HepG2 (cell line): ENCODE data around the gene MRPS5. TPM values are rescaled to one million over a fixed set of nuclear protein-coding genes. Genes with fewer than 3 reads are reported as not detected.

Experiments used
- ATAC-seq: fragments of 200-7000 bp; cut with Tn5 transposase; 3 replicates; pipeline ENCODE4 v1.9.1; 2020; ENCODE audit warnings: mild to moderate bottlenecking, moderate library complexity
- BruUV-seq: library from RNA; stranded (reverse); fragments of 400-500 nt; replicated peaks from 2 replicates; lab custom pipeline; 2021; lab: Mats Ljungman, UMichigan
- CTCF ChIA-PET: fragments of 300-600 bp; formaldehyde crosslinking; extraction: SDS; loops from one replicate; lab custom pipeline; 2021; ENCODE audit warnings: low total read pairs, inconsistent platforms, low intra/inter-chr PET ratio; lab: Yijun Ruan, JAX
- POLR2A ChIA-PET: fragments of 350-600 bp; sonication (Branson Sonifier 250); formaldehyde crosslinking; loops from one replicate; lab custom pipeline; 2020; ENCODE audit warnings: antibody characterized with exemption, inconsistent platforms; lab: Yijun Ruan, JAX
- DNase-seq: peaks from one replicate; pipeline ENCODE4 v3.0.0-alpha.2; 2015; ENCODE audit warnings: low spot score
- FAIRE-seq: peaks from 3 replicates; lab custom pipeline; 2011; peaks lifted over from hg19 to GRCh38; lab: Jason Lieb, UNC
- H2AFZ ChIP-seq: one replicate; pipeline ENCODE4 v1.6.1; 2011; ENCODE audit warnings: low read length, inconsistent platforms
- H3K27ac ChIP-seq: fragments of 300-600 bp; 3 replicates; pipeline ENCODE4 v1.8.0; 2011; ENCODE audit warnings: mixed run types, mild to moderate bottlenecking, mixed read lengths, low read length, inconsistent platforms; ENCODE audit not compliant: insufficient read depth; ENCODE audit errors: extremely low read length
- H3K27me3 ChIP-seq, 2 experiments: fragments of 200-600 bp in 1 of 2; 2 replicates in 1 of 2; 3 replicates in 1 of 2; pipeline versions ENCODE4 v1.6.0 to v1.8.0; 2011; ENCODE audit warnings: low read length in 2 of 2, mild to moderate bottlenecking in 2 of 2, moderate library complexity in 2 of 2, inconsistent platforms in 1 of 2; ENCODE audit not compliant: insufficient read depth in 2 of 2, control insufficient read depth in 1 of 2
- H3K36me3 ChIP-seq, 2 experiments: fragments of 200-600 bp in 1 of 2; replicated peaks in 1 of 2; 2 replicates in 1 of 2; 3 replicates in 1 of 2; pipeline versions ENCODE4 v1.5.1 to v1.8.0; 2011; ENCODE audit warnings: low read length in 2 of 2, inconsistent platforms in 1 of 2; ENCODE audit not compliant: insufficient read depth in 2 of 2, control insufficient read depth in 1 of 2
- H3K4me1 ChIP-seq: 2 replicates; pipeline ENCODE4 v1.5.1; 2012; ENCODE audit warnings: low read length, inconsistent platforms; ENCODE audit not compliant: insufficient read depth
- H3K4me2 ChIP-seq: 2 replicates; pipeline ENCODE4 v1.6.0; 2011; ENCODE audit warnings: low read depth, low read length, inconsistent platforms
- H3K4me3 ChIP-seq, 3 experiments: fragments of 200-600 bp in 1 of 3; sonication (generic), shearing (Covaris generic) in 1 of 3; replicated peaks in 1 of 3; 2 replicates each; pipeline ENCODE4 v1.5.1; 2011 to 2016; ENCODE audit warnings: low read length in 3 of 3, inconsistent platforms in 2 of 3, low read depth in 2 of 3, mild to moderate bottlenecking in 2 of 3, control low read depth in 1 of 3, mixed read lengths in 1 of 3; ENCODE audit not compliant: insufficient read depth in 1 of 3
- H3K79me2 ChIP-seq: one replicate; pipeline ENCODE4 v1.6.1; 2011; ENCODE audit warnings: low read length, inconsistent platforms; ENCODE audit not compliant: insufficient read depth
- H3K9ac ChIP-seq: 2 replicates; pipeline ENCODE4 v1.6.0; 2011; ENCODE audit warnings: mild to moderate bottlenecking, low read depth, low read length, inconsistent platforms; ENCODE audit not compliant: insufficient read depth
- H3K9me3 ChIP-seq: 2 replicates; pipeline ENCODE4 v1.5.1; 2012; ENCODE audit warnings: mild to moderate bottlenecking, low read length
- H4K20me1 ChIP-seq: 2 replicates; pipeline ENCODE4 v1.6.0; 2011; ENCODE audit warnings: inconsistent platforms, mild to moderate bottlenecking, low read length, moderate library complexity; ENCODE audit not compliant: insufficient read depth
- FOXM1 ChIP-seq: sonication (generic); formaldehyde crosslinking; IDR thresholded peaks from 2 replicates; pipeline ENCODE4 v1.5.0; 2020; ENCODE audit warnings: missing genetic modification reagents
- FOXO1 ChIP-seq: sonication (generic); formaldehyde crosslinking; IDR thresholded peaks from 2 replicates; pipeline ENCODE4 v1.4.0; 2020; ENCODE audit warnings: missing genetic modification reagents
- HMG20A ChIP-seq: IDR thresholded peaks from 2 replicates; pipeline ENCODE4 v1.6.1; 2016; ENCODE audit warnings: borderline replicate concordance
- HMG20B ChIP-seq: conservative IDR thresholded peaks from 2 replicates; pipeline ENCODE4 v1.6.1; 2016; ENCODE audit warnings: missing genetic modification reagents, missing compliant biosample characterization
- KLF6 ChIP-seq: IDR thresholded peaks from 2 replicates; pipeline ENCODE4 v1.8.0; 2016; ENCODE audit warnings: missing biosample characterization, missing genetic modification reagents
- REPIN1 ChIP-seq: sonication (generic); formaldehyde crosslinking; IDR thresholded peaks from 2 replicates; pipeline ENCODE4 v1.8.0; 2022; ENCODE audit warnings: missing genetic modification reagents, low read depth, mild to moderate bottlenecking, borderline replicate concordance
- SETDB1 ChIP-seq: sonication (generic); formaldehyde crosslinking; IDR thresholded peaks from 2 replicates; pipeline ENCODE4 v1.5.1; 2020; ENCODE audit warnings: missing genetic modification reagents, mild to moderate bottlenecking, borderline replicate concordance
- SIX4 ChIP-seq: sonication (generic); formaldehyde crosslinking; IDR thresholded peaks from 2 replicates; pipeline ENCODE4 v1.4.0; 2020; ENCODE audit warnings: missing genetic modification reagents
- WIZ ChIP-seq: sonication (generic); formaldehyde crosslinking; IDR thresholded peaks from 2 replicates; pipeline ENCODE4 v1.5.1; 2020; ENCODE audit warnings: mild to moderate bottlenecking, missing genetic modification reagents
- ZBTB14 ChIP-seq: sonication (generic); formaldehyde crosslinking; IDR thresholded peaks from 2 replicates; pipeline ENCODE4 v1.4.0; 2020; ENCODE audit warnings: missing genetic modification reagents
- ZBTB42 ChIP-seq: sonication (generic); formaldehyde crosslinking; IDR thresholded peaks from 2 replicates; pipeline ENCODE4 v1.5.0; 2020; ENCODE audit warnings: mild to moderate bottlenecking, missing genetic modification reagents
- ZFX ChIP-seq: sonication (generic); formaldehyde crosslinking; IDR thresholded peaks from 2 replicates; pipeline ENCODE4 v1.4.0; 2020; ENCODE audit warnings: mild to moderate bottlenecking, low read depth, missing genetic modification reagents, moderate library complexity
- ZNF121 ChIP-seq: sonication (generic); formaldehyde crosslinking; IDR thresholded peaks from 2 replicates; pipeline ENCODE4 v1.5.0; 2020; ENCODE audit warnings: mild to moderate bottlenecking, missing genetic modification reagents
- ZNF296 ChIP-seq: sonication (generic); formaldehyde crosslinking; conservative IDR thresholded peaks from 2 replicates; pipeline ENCODE4 v1.5.0; 2020; ENCODE audit warnings: mild to moderate bottlenecking, missing genetic modification reagents
- ZNF343 ChIP-seq: sonication (generic); formaldehyde crosslinking; IDR thresholded peaks from 2 replicates; pipeline ENCODE4 v1.4.0; 2020; ENCODE audit warnings: mild to moderate bottlenecking, missing genetic modification reagents
- ZNF460 ChIP-seq: sonication (generic); formaldehyde crosslinking; IDR thresholded peaks from 2 replicates; pipeline ENCODE4 v1.5.1; 2020; ENCODE audit warnings: missing genetic modification reagents, mild to moderate bottlenecking, borderline replicate concordance
- ZNF564 ChIP-seq: sonication (generic); formaldehyde crosslinking; IDR thresholded peaks from 2 replicates; pipeline ENCODE4 v1.8.1; 2023; ENCODE audit warnings: mild to moderate bottlenecking, missing genetic modification reagents
- ZNF574 ChIP-seq: sonication (generic); formaldehyde crosslinking; IDR thresholded peaks from 2 replicates; pipeline ENCODE4 v1.4.0; 2020; ENCODE audit warnings: missing genetic modification reagents
- WGBS: methylation state at CpG from one replicate; pipeline ENCODE4 v1.1.6; 2017; ENCODE audit warnings: low lambda C conversion rate; 5-methylcytosine and 5-hydroxymethylcytosine counted together
- in situ Hi-C: cut with HindIII; loops from 2 replicates; pipeline ENCODE4 v1.10.0; 2017; ENCODE audit warnings: low pct_unique_long_range_greater_than_20kb; ENCODE audit not compliant: extremely low pct_ligation_motif_present
- intact Hi-C: fragments of 100-400 bp; cut with micrococcal nuclease; formaldehyde crosslinking; loops from one replicate; pipeline ENCODE4 v1.10.0; 2022; ENCODE audit not compliant: unreplicated experiment
- polyA plus RNA-seq, 8 experiments: library from polyadenylated mRNA; depleted of rRNA in 3 of 8; stranded (reverse) in 7 of 8; unstranded in 1 of 8; fragments of >200 nt; fragmentation: Illumina TruSeq in 4 of 8; extraction: Trizol in 4 of 8; gene quantifications; 2 replicates each; pipeline versions ENCODE4 v1.2.1 to v1.2.3, GENCODE V29; 2011 to 2016; ENCODE audit warnings: low read depth in 4 of 8, missing spikeins in 1 of 8, mixed read lengths in 1 of 8; ENCODE audit not compliant: insufficient read depth in 1 of 8
- total RNA-seq, 5 experiments: library from RNA; depleted of rRNA; stranded (reverse); fragments of >200 nt; fragmentation: Illumina TruSeq; extraction: Trizol; gene quantifications; 2 replicates each; pipeline ENCODE4 v1.2.3, GENCODE V29; 2016; ENCODE audit warnings: low read depth in 1 of 5

MRPS5 gene
- total and polyA plus RNA-seq, 2 of the 13 experiments (the other 11 are each of a cell fraction or from before 2014, with no cell fraction given): 98.8 to 134 TPM

GRCh38 chr2:95110395-95110794 is 11.2 kb downstream of the MRPS5 start:
- Histone ChIP-seq H3K9ac (no peak overlapping the region), H3K4me3 (no peak overlapping the region), H2AFZ (no peak overlapping the region), H3K9me3 (no peaks in the 10 kb centered on the region), H3K27me3 (no peaks in the 10 kb centered on the region), H3K79me2 (no peaks in the 10 kb centered on the region), H3K36me3 (peaks cover 37 to 82% of the 10 kb centered on the region in 2 experiments)
- ATAC-seq: no peak
- BruUV-seq: no TSS peak
- POLR2A ChIA-PET: no interaction called here
- no peak for FAIRE-seq
- TF ChIP-seq ZNF121 (CRISPR knock-in tag) (peak; percentile 90), HMG20B (CRISPR knock-in tag) (no peak), ZFX (CRISPR knock-in tag) (no peak), FOXO1 (CRISPR knock-in tag) (no peak)
- TF ChIP-seq, all 625 proteins: peak for 1
- intact Hi-C loops: no loop called here
- CTCF ChIA-PET: no interaction called here
- Histone ChIP-seq H3K4me2 (no peak overlapping the region), H3K4me1 (peaks cover 5% of the 10 kb centered on the region), H3K27ac (no peak overlapping the region), H4K20me1 (peaks cover 5% of the 10 kb centered on the region; the same call in 1 of the 2 replicates)
- in situ Hi-C loops: no loop called here
- no peak for DNase-seq

GRCh38 chr2:95109260-95109659 is 12.3 kb downstream of the MRPS5 start:
- Histone ChIP-seq H3K79me2 (no peaks in the 10 kb centered on the region), H3K9me3 (no peaks in the 10 kb centered on the region), H3K4me1 (no peaks in the 10 kb centered on the region), H3K27me3 (no peaks in the 10 kb centered on the region), H3K4me3 (no peak overlapping the region), H3K27ac (no peak overlapping the region), H3K9ac (no peak overlapping the region), H4K20me1 (no peaks in the 10 kb centered on the region), H3K36me3 (peaks cover 38 to 83% of the 10 kb centered on the region in 2 experiments), H2AFZ (no peak overlapping the region), H3K4me2 (no peak overlapping the region)
- ATAC-seq (no peak), DNase-seq (no peak), FAIRE-seq (no peak)
- 98% methylated on average over 6 of the region's 6 CpGs for WGBS
- no TSS peak for BruUV-seq
- POLR2A ChIA-PET: no interaction called here
- intact Hi-C loops (no loop called here), in situ Hi-C loops (no loop called here)
- CTCF ChIA-PET: no interaction called here
- TF ChIP-seq ZBTB42 (CRISPR knock-in tag): no peak
- TF ChIP-seq ZNF296 (CRISPR knock-in tag): no peak
- TF ChIP-seq HMG20A (CRISPR knock-in tag): no peak
- TF ChIP-seq ZBTB14: no peak
- no peak for TF ChIP-seq FOXM1 (CRISPR knock-in tag)
- no peak for TF ChIP-seq ZNF343 (CRISPR knock-in tag)
- TF ChIP-seq KLF6: no peak
- TF ChIP-seq WIZ (CRISPR knock-in tag): no peak
- TF ChIP-seq SIX4 (CRISPR knock-in tag): no peak
- TF ChIP-seq SETDB1 (CRISPR knock-in tag): no peak
- TF ChIP-seq ZNF574: no peak
- no peak for TF ChIP-seq ZNF564 (CRISPR knock-in tag)
- TF ChIP-seq REPIN1 (CRISPR knock-in tag): no peak
- TF ChIP-seq ZNF460 (CRISPR knock-in tag): no peak
